ENCODE data around the gene C2orf49.

DNA sequence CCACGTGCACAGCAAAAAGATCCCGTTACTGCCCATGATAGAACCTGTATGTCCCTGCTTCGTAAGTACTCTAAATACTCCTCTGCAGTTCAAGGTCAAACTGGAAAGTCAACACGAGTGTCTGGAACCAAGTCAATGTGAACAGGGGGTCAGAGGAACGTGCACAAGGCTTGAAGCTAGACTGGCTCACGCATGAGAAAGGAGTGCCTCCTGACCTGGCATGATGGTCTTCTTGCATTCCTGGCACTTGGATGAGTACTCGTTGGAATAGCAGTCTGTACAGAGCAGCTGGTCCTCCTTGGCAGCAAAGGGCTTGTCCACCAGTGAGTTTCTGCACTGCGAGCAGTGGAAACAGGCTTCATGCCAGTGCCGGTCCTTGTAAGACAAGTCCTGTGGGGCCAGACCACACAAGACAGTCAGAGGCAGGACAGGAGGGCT is 36.0 kb downstream of the C2orf49 start:
- TF ChIP-seq POLR2AphosphoS5 (IDR thresholded peaks at IDR 0.05; ENCODE audit: low read depth, low read length) (0 out of 2 replicates have a peak, but pooled peaks have one; percentile 43), CTCF (IDR thresholded peaks at IDR 0.05) (no peak), SIN3A (IDR thresholded peaks at IDR 0.05; ENCODE audit: borderline replicate concordance, insufficient read depth, low read depth, low read length) (no peak)
- TF ChIP-seq, protein P1, sequence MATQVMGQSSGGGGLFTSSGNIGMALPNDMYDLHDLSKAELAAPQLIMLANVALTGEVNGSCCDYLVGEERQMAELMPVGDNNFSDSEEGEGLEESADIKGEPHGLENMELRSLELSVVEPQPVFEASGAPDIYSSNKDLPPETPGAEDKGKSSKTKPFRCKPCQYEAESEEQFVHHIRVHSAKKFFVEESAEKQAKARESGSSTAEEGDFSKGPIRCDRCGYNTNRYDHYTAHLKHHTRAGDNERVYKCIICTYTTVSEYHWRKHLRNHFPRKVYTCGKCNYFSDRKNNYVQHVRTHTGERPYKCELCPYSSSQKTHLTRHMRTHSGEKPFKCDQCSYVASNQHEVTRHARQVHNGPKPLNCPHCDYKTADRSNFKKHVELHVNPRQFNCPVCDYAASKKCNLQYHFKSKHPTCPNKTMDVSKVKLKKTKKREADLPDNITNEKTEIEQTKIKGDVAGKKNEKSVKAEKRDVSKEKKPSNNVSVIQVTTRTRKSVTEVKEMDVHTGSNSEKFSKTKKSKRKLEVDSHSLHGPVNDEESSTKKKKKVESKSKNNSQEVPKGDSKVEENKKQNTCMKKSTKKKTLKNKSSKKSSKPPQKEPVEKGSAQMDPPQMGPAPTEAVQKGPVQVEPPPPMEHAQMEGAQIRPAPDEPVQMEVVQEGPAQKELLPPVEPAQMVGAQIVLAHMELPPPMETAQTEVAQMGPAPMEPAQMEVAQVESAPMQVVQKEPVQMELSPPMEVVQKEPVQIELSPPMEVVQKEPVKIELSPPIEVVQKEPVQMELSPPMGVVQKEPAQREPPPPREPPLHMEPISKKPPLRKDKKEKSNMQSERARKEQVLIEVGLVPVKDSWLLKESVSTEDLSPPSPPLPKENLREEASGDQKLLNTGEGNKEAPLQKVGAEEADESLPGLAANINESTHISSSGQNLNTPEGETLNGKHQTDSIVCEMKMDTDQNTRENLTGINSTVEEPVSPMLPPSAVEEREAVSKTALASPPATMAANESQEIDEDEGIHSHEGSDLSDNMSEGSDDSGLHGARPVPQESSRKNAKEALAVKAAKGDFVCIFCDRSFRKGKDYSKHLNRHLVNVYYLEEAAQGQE (IDR thresholded peaks at IDR 0.05; ENCODE audit: insufficient read depth in 1 of 2, low read depth in 2 of 2, low read length in 1 of 2), result no peak

All from Panc1 (cell line).